HepG2 (cell line): ENCODE measurements around the gene GFRA1. TPM values are rescaled to one million over a fixed set of nuclear protein-coding genes. Genes with fewer than 3 reads are reported as not detected.

Source experiments
- ATAC-seq: fragments of 200-7000 bp; cut with Tn5 transposase; 3 replicates; pipeline ENCODE4 v1.9.1; 2020; ENCODE audit warnings: mild to moderate bottlenecking, moderate library complexity
- BruUV-seq: library from RNA; stranded (reverse); fragments of 400-500 nt; replicated peaks from 2 replicates; lab custom pipeline; 2021; lab: Mats Ljungman, UMichigan
- CTCF ChIA-PET: fragments of 300-600 bp; formaldehyde crosslinking; extraction: SDS; loops from one replicate; lab custom pipeline; 2021; ENCODE audit warnings: low total read pairs, inconsistent platforms, low intra/inter-chr PET ratio; lab: Yijun Ruan, JAX
- POLR2A ChIA-PET: fragments of 350-600 bp; sonication (Branson Sonifier 250); formaldehyde crosslinking; loops from one replicate; lab custom pipeline; 2020; ENCODE audit warnings: antibody characterized with exemption, inconsistent platforms; lab: Yijun Ruan, JAX
- DNase-seq: peaks from one replicate; pipeline ENCODE4 v3.0.0-alpha.2; 2015; ENCODE audit warnings: low spot score
- FAIRE-seq: peaks from 3 replicates; lab custom pipeline; 2011; peaks lifted over from hg19 to GRCh38; lab: Jason Lieb, UNC
- H2AFZ ChIP-seq: one replicate; pipeline ENCODE4 v1.6.1; 2011; ENCODE audit warnings: low read length, inconsistent platforms
- H3K27ac ChIP-seq: fragments of 300-600 bp; 3 replicates; pipeline ENCODE4 v1.8.0; 2011; ENCODE audit warnings: mixed run types, mild to moderate bottlenecking, mixed read lengths, low read length, inconsistent platforms; ENCODE audit not compliant: insufficient read depth; ENCODE audit errors: extremely low read length
- H3K27me3 ChIP-seq, 2 experiments: fragments of 200-600 bp in 1 of 2; 2 replicates in 1 of 2; 3 replicates in 1 of 2; pipeline versions ENCODE4 v1.6.0 to v1.8.0; 2011; ENCODE audit warnings: low read length in 2 of 2, mild to moderate bottlenecking in 2 of 2, moderate library complexity in 2 of 2, inconsistent platforms in 1 of 2; ENCODE audit not compliant: insufficient read depth in 2 of 2, control insufficient read depth in 1 of 2
- H3K36me3 ChIP-seq, 2 experiments: fragments of 200-600 bp in 1 of 2; replicated peaks in 1 of 2; 2 replicates in 1 of 2; 3 replicates in 1 of 2; pipeline versions ENCODE4 v1.5.1 to v1.8.0; 2011; ENCODE audit warnings: low read length in 2 of 2, inconsistent platforms in 1 of 2; ENCODE audit not compliant: insufficient read depth in 2 of 2, control insufficient read depth in 1 of 2
- H3K4me1 ChIP-seq: 2 replicates; pipeline ENCODE4 v1.5.1; 2012; ENCODE audit warnings: low read length, inconsistent platforms; ENCODE audit not compliant: insufficient read depth
- H3K4me2 ChIP-seq: 2 replicates; pipeline ENCODE4 v1.6.0; 2011; ENCODE audit warnings: low read depth, low read length, inconsistent platforms
- H3K4me3 ChIP-seq, 3 experiments: fragments of 200-600 bp in 1 of 3; sonication (generic), shearing (Covaris generic) in 1 of 3; replicated peaks in 1 of 3; 2 replicates each; pipeline ENCODE4 v1.5.1; 2011 to 2016; ENCODE audit warnings: low read length in 3 of 3, inconsistent platforms in 2 of 3, low read depth in 2 of 3, mild to moderate bottlenecking in 2 of 3, control low read depth in 1 of 3, mixed read lengths in 1 of 3; ENCODE audit not compliant: insufficient read depth in 1 of 3
- H3K79me2 ChIP-seq: one replicate; pipeline ENCODE4 v1.6.1; 2011; ENCODE audit warnings: low read length, inconsistent platforms; ENCODE audit not compliant: insufficient read depth
- H3K9ac ChIP-seq: 2 replicates; pipeline ENCODE4 v1.6.0; 2011; ENCODE audit warnings: mild to moderate bottlenecking, low read depth, low read length, inconsistent platforms; ENCODE audit not compliant: insufficient read depth
- H3K9me3 ChIP-seq: 2 replicates; pipeline ENCODE4 v1.5.1; 2012; ENCODE audit warnings: mild to moderate bottlenecking, low read length
- H4K20me1 ChIP-seq: 2 replicates; pipeline ENCODE4 v1.6.0; 2011; ENCODE audit warnings: inconsistent platforms, mild to moderate bottlenecking, low read length, moderate library complexity; ENCODE audit not compliant: insufficient read depth
- ARNT ChIP-seq: fragments of 450-650 bp; IDR thresholded peaks from 2 replicates; pipeline ENCODE4 v1.6.1; 2017
- ATF7-NPFF ChIP-seq: sonication (generic); formaldehyde crosslinking; IDR thresholded peaks from 2 replicates; pipeline ENCODE4 v1.8.1; 2023; ENCODE audit warnings: mild to moderate bottlenecking, low read depth, missing genetic modification reagents, moderate library complexity
- HDAC6 ChIP-seq: fragments of 200-600 bp; sonication (generic); IDR thresholded peaks from 2 replicates; pipeline ENCODE4 v1.7.0; 2017; ENCODE audit warnings: mild to moderate bottlenecking, antibody characterized with exemption, low read length, low read depth
- KDM1A ChIP-seq: IDR thresholded peaks from 2 replicates; pipeline ENCODE4 v1.6.1; 2016; ENCODE audit warnings: missing compliant biosample characterization
- MLX ChIP-seq: IDR thresholded peaks from 2 replicates; pipeline ENCODE4 v1.6.1; 2016
- ZNF253 ChIP-seq: sonication (generic); formaldehyde crosslinking; IDR thresholded peaks from 2 replicates; pipeline ENCODE4 v1.8.0; 2022; ENCODE audit warnings: mild to moderate bottlenecking, missing genetic modification reagents, borderline replicate concordance
- WGBS: methylation state at CpG from one replicate; pipeline ENCODE4 v1.1.6; 2017; ENCODE audit warnings: low lambda C conversion rate; 5-methylcytosine and 5-hydroxymethylcytosine counted together
- in situ Hi-C: cut with HindIII; loops from 2 replicates; pipeline ENCODE4 v1.10.0; 2017; ENCODE audit warnings: low pct_unique_long_range_greater_than_20kb; ENCODE audit not compliant: extremely low pct_ligation_motif_present
- intact Hi-C: fragments of 100-400 bp; cut with micrococcal nuclease; formaldehyde crosslinking; loops from one replicate; pipeline ENCODE4 v1.10.0; 2022; ENCODE audit not compliant: unreplicated experiment
- polyA plus RNA-seq, 8 experiments: library from polyadenylated mRNA; depleted of rRNA in 3 of 8; stranded (reverse) in 7 of 8; unstranded in 1 of 8; fragments of >200 nt; fragmentation: Illumina TruSeq in 4 of 8; extraction: Trizol in 4 of 8; gene quantifications; 2 replicates each; pipeline versions ENCODE4 v1.2.1 to v1.2.3, GENCODE V29; 2011 to 2016; ENCODE audit warnings: low read depth in 4 of 8, missing spikeins in 1 of 8, mixed read lengths in 1 of 8; ENCODE audit not compliant: insufficient read depth in 1 of 8
- total RNA-seq, 5 experiments: library from RNA; depleted of rRNA; stranded (reverse); fragments of >200 nt; fragmentation: Illumina TruSeq; extraction: Trizol; gene quantifications; 2 replicates each; pipeline ENCODE4 v1.2.3, GENCODE V29; 2016; ENCODE audit warnings: low read depth in 1 of 5

The GFRA1 gene
- total and polyA plus RNA-seq, 2 of the 13 experiments (the other 11 are each of a cell fraction or from before 2014, with no cell fraction given), result not detected

- Histone ChIP-seq H3K4me2 (no peak overlapping the region), H3K9me3 (no peaks in the 10 kb centered on the region), H2AFZ (no peak overlapping the region), H3K4me3 (no peak overlapping the region), H4K20me1 (no peaks in the 10 kb centered on the region), H3K4me1 (no peaks in the 10 kb centered on the region), H3K36me3 (no peaks in the 10 kb centered on the region), H3K27ac (no peak overlapping the region), H3K27me3 (no peaks in the 10 kb centered on the region), H3K79me2 (no peaks in the 10 kb centered on the region), H3K9ac (no peak overlapping the region)
- no TSS peak for BruUV-seq
- intact Hi-C loops, result no loop called here
- CTCF ChIA-PET, result no interaction called here
- FAIRE-seq (no peak), ATAC-seq (no peak), DNase-seq (no peak)
- 8% methylated on average over 2 of the region's 3 CpGs for WGBS
- POLR2A ChIA-PET, result no interaction called here
- in situ Hi-C loops, result no loop called here
- TF ChIP-seq HDAC6 (no peak), ZNF253 (CRISPR knock-in tag) (no peak), KDM1A (CRISPR knock-in tag) (no peak), MLX (CRISPR knock-in tag) (no peak)
Measured at GRCh38 chr10:116024271-116024878, 248.6 kb downstream of the GFRA1 start.

GRCh38 chr10:116017405-116017804, 255.6 kb downstream of the GFRA1 start:
- no TSS peak for BruUV-seq
- DNase-seq, result no peak
- Histone ChIP-seq H2AFZ (no peak overlapping the region), H3K27ac (no peak overlapping the region), H3K9me3 (no peaks in the 10 kb centered on the region), H3K36me3 (no peaks in the 10 kb centered on the region), H3K9ac (no peak overlapping the region), H3K4me3 (no peak overlapping the region), H3K27me3 (no peaks in the 10 kb centered on the region), H3K4me1 (no peaks in the 10 kb centered on the region), H3K4me2 (no peak overlapping the region), H3K79me2 (no peaks in the 10 kb centered on the region), H4K20me1 (no peaks in the 10 kb centered on the region)
- POLR2A ChIA-PET, result no interaction called here
- WGBS, result 0% methylated on average over 2 of the region's 2 CpGs
- ATAC-seq, result no peak
- intact Hi-C loops (no loop called here), in situ Hi-C loops (no loop called here)
- TF ChIP-seq ARNT, result no peak
- no peak for TF ChIP-seq ATF7-NPFF (CRISPR knock-in tag)
- CTCF ChIA-PET, result no interaction called here
- no peak for FAIRE-seq
